ENCODE results near the gene NDRG4. TPM values are rescaled to one million over a fixed set of nuclear protein-coding genes. Genes with fewer than 3 reads are reported as not detected.

Gene NDRG4
- polyA plus RNA-seq, 1 donor from 2014 or later: 507 TPM

- Histone ChIP-seq H3K9ac (ENCODE audit: low read length) (no peak overlapping the region), H3K79me2 (replicated peaks; ENCODE audit: insufficient read depth, low read length) (no peaks in the 10 kb centered on the region), H3K9me3 (ENCODE audit: low read length) (no peaks in the 10 kb centered on the region), H3K9me2 (ENCODE audit: insufficient read depth, low read length) (no peaks in the 10 kb centered on the region), H3K36me3 (ENCODE audit: insufficient read depth, low read length) (no peaks in the 10 kb centered on the region), H3K27me3 (ENCODE audit: insufficient read depth, low read depth, low read length) (no peaks in the 10 kb centered on the region), H3K27ac (ENCODE audit: low read length) (no peak overlapping the region), H2AFZ (ENCODE audit: low read depth, low read length) (no peak overlapping the region), H3K4me3 (ENCODE audit: low read length) (no peak overlapping the region), H3F3A (ENCODE audit: insufficient read depth, low read length, poor library complexity, severe bottlenecking) (no peaks in the 10 kb centered on the region), H3K4me2 (ENCODE audit: low read length) (no peak overlapping the region), H4K20me1 (ENCODE audit: insufficient read depth) (no peaks in the 10 kb centered on the region)
- TF ChIP-seq EZH2 (IDR thresholded peaks at IDR 0.05; ENCODE audit: borderline replicate concordance, insufficient read depth, low read length, poor library complexity, severe bottlenecking) (no peak), CTCF (IDR thresholded peaks at IDR 0.05; ENCODE audit: poor library complexity, severe bottlenecking) (no peak), MXI1 (conservative IDR thresholded peaks at IDR 0.05; ENCODE audit: poor library complexity, severe bottlenecking) (no peak), EP300 (conservative IDR thresholded peaks at IDR 0.05; ENCODE audit: poor library complexity, severe bottlenecking) (no peak), SMC3 (conservative IDR thresholded peaks at IDR 0.05; ENCODE audit: poor library complexity) (no peak), REST (IDR thresholded peaks at IDR 0.05; ENCODE audit: borderline replicate concordance) (no peak), POLR2AphosphoS5 (IDR thresholded peaks at IDR 0.05) (no peak)
Measured at GRCh38 chr16:58474296-58474695, 25.6 kb upstream of the NDRG4 start.

GRCh38 chr16:58475091-58475619 is 24.8 kb upstream of the NDRG4 start:
- H3K79me2 ChIP-seq (replicated peaks; ENCODE audit: insufficient read depth, low read length): no peaks in the 10 kb centered on the region
- H3F3A ChIP-seq (ENCODE audit: insufficient read depth, low read length, poor library complexity, severe bottlenecking): no peaks in the 10 kb centered on the region
- no peak overlapping the region for H3K27ac ChIP-seq (ENCODE audit: low read length)
- no peaks in the 10 kb centered on the region for H3K9me3 ChIP-seq (ENCODE audit: low read length)
- TF ChIP-seq SMC3 (conservative IDR thresholded peaks at IDR 0.05; ENCODE audit: poor library complexity) (no peak), EP300 (conservative IDR thresholded peaks at IDR 0.05; ENCODE audit: poor library complexity, severe bottlenecking) (no peak), POLR2AphosphoS5 (IDR thresholded peaks at IDR 0.05) (no peak), REST (IDR thresholded peaks at IDR 0.05; ENCODE audit: borderline replicate concordance) (no peak), MXI1 (conservative IDR thresholded peaks at IDR 0.05; ENCODE audit: poor library complexity, severe bottlenecking) (no peak), RAD21 (conservative IDR thresholded peaks at IDR 0.05) (no peak), CTCF (IDR thresholded peaks at IDR 0.05; ENCODE audit: poor library complexity, severe bottlenecking) (no peak)
- no peak overlapping the region for H3K9ac ChIP-seq (ENCODE audit: low read length)
- H3K9me2 ChIP-seq (ENCODE audit: insufficient read depth, low read length): no peaks in the 10 kb centered on the region
- no peak overlapping the region for H2AFZ ChIP-seq (ENCODE audit: low read depth, low read length)
- H3K4me2 ChIP-seq (ENCODE audit: low read length): no peak overlapping the region
- H4K20me1 ChIP-seq (ENCODE audit: insufficient read depth): no peaks in the 10 kb centered on the region
- H3K36me3 ChIP-seq (ENCODE audit: insufficient read depth, low read length): no peaks in the 10 kb centered on the region
- H3K4me3 ChIP-seq (ENCODE audit: low read length): no peak overlapping the region
- no peaks in the 10 kb centered on the region for H3K27me3 ChIP-seq (ENCODE audit: insufficient read depth, low read depth, low read length)

Data from neural cell (in vitro differentiated cells).